Calu3 (cell line): ENCODE results near the gene PPP6R2. TPM values are rescaled to one million over a fixed set of nuclear protein-coding genes. Genes with fewer than 3 reads are reported as not detected.

Experiments
- BruUV-seq: library from RNA; stranded (reverse); fragments of 400-500 nt; replicated peaks from 2 replicates; lab custom pipeline; 2021; lab: Mats Ljungman, UMichigan
- CTCF ChIA-PET: fragments of 300-600 bp; sonication (Branson Sonifier 250); formaldehyde crosslinking; loops from one replicate; lab custom pipeline; 2022; ENCODE audit warnings: antibody characterized with exemption; lab: Charles Lee
- DNase-seq: peaks from one replicate; pipeline ENCODE4 v3.0.0; 2022
- H3K27ac Mint-ChIP-seq: one replicate; pipeline ENCODE4 v1.8.0; 2022; ENCODE audit warnings: mixed read lengths; ENCODE audit not compliant: unreplicated experiment
- H3K27me3 Mint-ChIP-seq: one replicate; pipeline ENCODE4 v1.8.0; 2022; ENCODE audit warnings: mixed read lengths; ENCODE audit not compliant: unreplicated experiment
- H3K36me3 Mint-ChIP-seq: one replicate; pipeline ENCODE4 v1.8.0; 2022; ENCODE audit warnings: mild to moderate bottlenecking, moderate library complexity, mixed read lengths; ENCODE audit not compliant: insufficient read depth, unreplicated experiment
- H3K4me1 Mint-ChIP-seq: one replicate; pipeline ENCODE4 v1.8.0; 2022; ENCODE audit warnings: mild to moderate bottlenecking, low read depth, mixed read lengths; ENCODE audit not compliant: unreplicated experiment
- H3K4me3 Mint-ChIP-seq: one replicate; pipeline ENCODE4 v1.8.0; 2022; ENCODE audit warnings: mild to moderate bottlenecking, low read depth, moderate library complexity, mixed read lengths; ENCODE audit not compliant: unreplicated experiment
- H3K9me3 Mint-ChIP-seq: one replicate; pipeline ENCODE4 v1.8.0; 2022; ENCODE audit warnings: low read depth, mixed read lengths; ENCODE audit not compliant: unreplicated experiment
- intact Hi-C: fragments of 100-400 bp; cut with micrococcal nuclease; formaldehyde crosslinking; loops from one replicate; pipeline ENCODE4 v1.10.0; 2022; ENCODE audit not compliant: unreplicated experiment
- total RNA-seq: library from RNA; stranded (reverse); gene quantifications from 2 replicates; pipeline ENCODE4 v1.2.3, GENCODE V29; 2022
- TF ChIP-seq, protein P1 (sequence below): fragments of 200-600 bp; IDR thresholded peaks from one replicate; pipeline ENCODE4 v1.8.0; 2022; ENCODE audit warnings: antibody characterized with exemption; ENCODE audit not compliant: unreplicated experiment

Gene PPP6R2
- total RNA-seq, 1 experiment from 2014 or later: 47.1 TPM

DNA sequence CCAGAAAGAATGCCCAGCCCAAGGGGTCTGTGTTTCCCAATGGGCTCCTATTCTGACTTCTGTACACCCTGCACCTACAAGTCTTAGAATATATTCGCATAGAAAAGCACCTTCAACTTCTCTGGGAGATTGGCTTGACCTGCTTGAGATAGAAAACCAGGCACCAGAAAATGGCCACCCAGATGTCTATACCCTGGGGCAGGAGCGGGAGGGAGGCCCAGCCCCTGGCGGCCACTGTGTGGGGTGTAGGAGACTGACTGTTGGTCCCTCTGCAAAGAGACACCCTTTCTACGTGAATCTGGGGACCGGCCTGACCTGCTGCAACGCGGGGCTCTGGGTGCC lies 24.8 kb upstream of the PPP6R2 start:
- intact Hi-C loops: no loop called here
- Mint-ChIP-seq H3K4me3 (no peak overlapping the region), H3K27me3 (no peaks in the 10 kb centered on the region), H3K4me1 (no peaks in the 10 kb centered on the region), H3K36me3 (peaks cover 9% of the 10 kb centered on the region), H3K27ac (no peak overlapping the region), H3K9me3 (no peaks in the 10 kb centered on the region)
- CTCF ChIA-PET: no interaction called here
- TF ChIP-seq, protein P1, sequence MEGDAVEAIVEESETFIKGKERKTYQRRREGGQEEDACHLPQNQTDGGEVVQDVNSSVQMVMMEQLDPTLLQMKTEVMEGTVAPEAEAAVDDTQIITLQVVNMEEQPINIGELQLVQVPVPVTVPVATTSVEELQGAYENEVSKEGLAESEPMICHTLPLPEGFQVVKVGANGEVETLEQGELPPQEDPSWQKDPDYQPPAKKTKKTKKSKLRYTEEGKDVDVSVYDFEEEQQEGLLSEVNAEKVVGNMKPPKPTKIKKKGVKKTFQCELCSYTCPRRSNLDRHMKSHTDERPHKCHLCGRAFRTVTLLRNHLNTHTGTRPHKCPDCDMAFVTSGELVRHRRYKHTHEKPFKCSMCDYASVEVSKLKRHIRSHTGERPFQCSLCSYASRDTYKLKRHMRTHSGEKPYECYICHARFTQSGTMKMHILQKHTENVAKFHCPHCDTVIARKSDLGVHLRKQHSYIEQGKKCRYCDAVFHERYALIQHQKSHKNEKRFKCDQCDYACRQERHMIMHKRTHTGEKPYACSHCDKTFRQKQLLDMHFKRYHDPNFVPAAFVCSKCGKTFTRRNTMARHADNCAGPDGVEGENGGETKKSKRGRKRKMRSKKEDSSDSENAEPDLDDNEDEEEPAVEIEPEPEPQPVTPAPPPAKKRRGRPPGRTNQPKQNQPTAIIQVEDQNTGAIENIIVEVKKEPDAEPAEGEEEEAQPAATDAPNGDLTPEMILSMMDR: no peak
- DNase-seq: no peak
- no TSS peak for BruUV-seq

DNA sequence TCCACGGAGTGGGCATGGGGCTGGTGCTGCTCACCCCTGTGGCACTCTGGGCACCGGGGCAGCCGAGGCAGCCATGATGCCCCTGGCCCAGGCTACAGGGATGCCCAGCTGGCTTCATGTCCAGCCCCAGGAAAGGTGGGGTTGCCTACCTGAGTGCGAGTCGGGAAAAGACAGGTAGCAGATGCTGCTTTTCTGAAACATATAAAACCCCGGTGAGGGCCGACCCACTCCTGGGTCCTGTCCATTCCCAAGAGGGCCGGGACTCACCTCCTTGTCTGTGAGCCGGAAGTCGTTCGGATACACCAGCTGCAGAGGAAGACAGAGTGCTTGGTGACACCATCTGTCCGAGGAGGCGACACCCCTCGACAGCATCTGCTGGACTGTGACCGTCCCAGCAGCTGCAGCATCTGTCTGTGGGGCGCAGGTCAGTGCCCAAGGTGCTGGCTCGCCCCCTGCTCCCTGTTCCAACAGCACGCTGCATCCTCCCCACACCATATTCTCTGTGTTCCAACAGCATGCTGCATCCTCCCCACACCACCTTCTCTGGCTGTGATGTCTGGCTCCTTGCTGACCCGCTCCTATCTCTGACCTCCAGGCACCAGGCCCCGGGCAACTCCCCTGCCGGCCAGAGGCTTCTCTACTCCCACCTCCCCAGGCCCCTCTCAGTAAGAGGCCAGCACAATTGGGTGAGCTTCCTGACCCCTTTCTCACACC lies 24.3 kb upstream of the PPP6R2 start:
- DNase-seq: no peak
- no peaks in the 10 kb centered on the region for H3K27me3 Mint-ChIP-seq
- intact Hi-C loops: no loop called here
- no peaks in the 10 kb centered on the region for H3K9me3 Mint-ChIP-seq
- TF ChIP-seq, protein P1: no peak
- no peak overlapping the region for H3K27ac Mint-ChIP-seq
- no TSS peak for BruUV-seq
- no peak overlapping the region for H3K4me3 Mint-ChIP-seq
- H3K36me3 Mint-ChIP-seq: peaks cover 5% of the 10 kb centered on the region
- H3K4me1 Mint-ChIP-seq: no peaks in the 10 kb centered on the region
- CTCF ChIA-PET: no interaction called here

DNA sequence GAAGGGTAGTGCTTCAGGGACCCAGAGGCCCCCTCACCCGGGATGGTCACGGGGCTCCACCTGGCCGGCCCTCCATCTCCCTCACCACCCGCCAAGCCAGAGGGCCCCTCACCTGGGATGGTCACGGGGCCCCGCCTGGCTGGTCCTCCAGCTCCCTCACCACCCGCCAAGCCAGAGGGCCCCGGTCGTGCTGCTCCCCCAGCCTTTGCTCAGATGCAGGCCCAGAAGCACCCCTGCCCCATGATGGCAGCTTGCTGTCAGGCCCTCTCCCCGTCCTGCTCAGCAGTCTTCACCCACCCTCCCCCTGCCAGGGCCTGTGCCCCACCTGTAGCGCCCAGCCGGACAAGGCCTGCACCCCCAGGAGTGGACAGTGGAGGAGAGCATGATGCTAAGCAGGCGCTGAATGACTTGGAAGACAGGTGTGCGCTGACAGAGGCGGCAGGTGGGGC lies 23.6 kb upstream of the PPP6R2 start:
- DNase-seq: no peak
- no peak overlapping the region for H3K27ac Mint-ChIP-seq
- intact Hi-C loops: no loop called here
- no peaks in the 10 kb centered on the region for H3K27me3 Mint-ChIP-seq
- no peak overlapping the region for H3K4me3 Mint-ChIP-seq
- H3K9me3 Mint-ChIP-seq: no peaks in the 10 kb centered on the region
- BruUV-seq: no TSS peak
- TF ChIP-seq, protein P1: no peak
- peaks cover under 1% of the 10 kb centered on the region for H3K4me1 Mint-ChIP-seq
- CTCF ChIA-PET: no interaction called here
- no peaks in the 10 kb centered on the region for H3K36me3 Mint-ChIP-seq

DNA sequence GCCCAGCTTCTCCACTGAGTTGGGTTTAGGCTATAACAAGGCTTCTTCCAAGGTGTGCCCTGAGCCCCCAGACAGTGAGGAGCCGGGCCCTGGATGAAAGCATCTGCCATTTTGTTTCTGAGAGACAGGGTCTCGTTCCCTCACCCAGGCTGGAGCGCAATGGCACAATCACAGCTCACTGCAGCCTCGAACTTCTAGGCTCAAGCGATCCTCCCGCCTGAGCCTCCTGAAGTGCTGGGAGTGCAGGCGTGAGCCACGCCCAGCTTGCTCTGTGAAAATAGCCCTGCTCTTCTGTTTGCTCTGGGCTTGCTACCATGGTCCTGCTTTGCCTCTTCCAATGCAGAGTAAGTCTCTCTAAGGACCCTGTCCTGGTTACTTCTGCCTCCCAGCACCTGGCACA lies 23.0 kb upstream of the PPP6R2 start:
- BruUV-seq: no TSS peak
- intact Hi-C loops: no loop called here
- TF ChIP-seq, protein P1: no peak
- Mint-ChIP-seq H3K4me1 (peaks cover 7% of the 10 kb centered on the region), H3K36me3 (no peaks in the 10 kb centered on the region), H3K9me3 (no peaks in the 10 kb centered on the region), H3K4me3 (no peak overlapping the region), H3K27ac (no peak overlapping the region), H3K27me3 (no peaks in the 10 kb centered on the region)
- CTCF ChIA-PET: no interaction called here
- DNase-seq: no peak
